Thoracic aorta (tissue), 2 donors: Measurements from ENCODE around the gene KLRC2. TPM values are rescaled to one million over a fixed set of nuclear protein-coding genes. Genes with fewer than 3 reads are reported as not detected.
"Not testable (repeated sequence)": the region's sequence is repeated elsewhere in the genome, so short reads cannot be mapped to it uniquely, and the experiment has no call there.

Experiments
- ATAC-seq: fragments of 150-250 bp; one replicate; pipeline ENCODE4 v1.8.0; 2017; ENCODE audit warnings: low read depth; ENCODE audit not compliant: insufficient number of reproducible peaks, low FRiP score
- DNase-seq: peaks from one replicate; pipeline ENCODE4 v3.0.0-alpha.2; 2020; ENCODE audit warnings: low spot score
- H3K27ac ChIP-seq, 2 donors: fragments of 200-600 bp; sonication (generic); 1 replicate in 1 of 2; 2 replicates in 1 of 2; pipeline ENCODE4 v1.5.1; 2016; ENCODE audit warnings: mild to moderate bottlenecking in 2 of 2, moderate library complexity in 2 of 2
- H3K27me3 ChIP-seq: fragments of 200-600 bp; sonication (generic); replicated peaks from 2 replicates; pipeline ENCODE4 v1.6.0; 2016; ENCODE audit warnings: mild to moderate bottlenecking; ENCODE audit not compliant: insufficient read depth
- H3K36me3 ChIP-seq: fragments of 200-600 bp; sonication (generic); one replicate; pipeline ENCODE4 v1.5.1; 2016
- H3K4me1 ChIP-seq, 2 donors: fragments of 200-600 bp; sonication (generic); 1 replicate in 1 of 2; 2 replicates in 1 of 2; pipeline versions ENCODE4 v1.5.1 to v1.6.0; 2016; ENCODE audit warnings: low read depth in 2 of 2, mild to moderate bottlenecking in 1 of 2; ENCODE audit not compliant: control insufficient read depth in 1 of 2
- H3K4me3 ChIP-seq: fragments of 200-600 bp; sonication (generic); 2 replicates; pipeline ENCODE4 v1.5.1; 2016; ENCODE audit warnings: mild to moderate bottlenecking
- H3K9me3 ChIP-seq: fragments of 200-600 bp; sonication (generic); 2 replicates; pipeline ENCODE4 v1.5.1; 2016
- CTCF ChIP-seq: fragments of 200-600 bp; sonication (generic); IDR thresholded peaks from one replicate; pipeline ENCODE4 v1.5.1; 2019; ENCODE audit warnings: antibody characterized with exemption
- total RNA-seq, 2 donors: library from RNA; depleted of rRNA; stranded (reverse); fragments of >200 nt; gene quantifications; one replicate each; pipeline versions ENCODE4 v1.1.0 to v1.2.3, GENCODE V29; 2016

The KLRC2 gene
- total RNA-seq, 2 donors from 2014 or later = not detected

- H3K4me1 ChIP-seq = no peaks in the 10 kb centered on the region
- no peak for TF ChIP-seq CTCF
- H3K9me3 ChIP-seq = peaks cover 14% of the 10 kb centered on the region
- DNase-seq (no peak), ATAC-seq (no peak)
- H3K27me3 ChIP-seq = no peaks in the 10 kb centered on the region
- no peaks in the 10 kb centered on the region for H3K36me3 ChIP-seq
- no peak overlapping the region for H3K27ac ChIP-seq
- H3K4me3 ChIP-seq = no peak overlapping the region
These were observed 20.0 kb upstream of the KLRC2 start for GRCh38 chr12:10455766-10456165.

GRCh38 chr12:10454531-10454930 lies 18.7 kb upstream of the KLRC2 start:
- Histone ChIP-seq H3K27me3 (no peaks in the 10 kb centered on the region), H3K4me3 (no peak overlapping the region), H3K4me1 (no peaks in the 10 kb centered on the region), H3K27ac (no peak overlapping the region), H3K36me3 (no peaks in the 10 kb centered on the region), H3K9me3 (peaks cover 14% of the 10 kb centered on the region)
- TF ChIP-seq CTCF = no peak
- DNase-seq (no peak), ATAC-seq (no peak)

GRCh38 chr12:10453156-10453555 lies 17.3 kb upstream of the KLRC2 start, which contains the start of gene KLRC1:
TSS of gene KLRC1 (minus strand) at chr12:10453377. CDS start at chr12:10451156, 2,221 bp downstream.
- Histone ChIP-seq H3K4me3 (no peak within 1 kb of the TSS), H3K27me3 (no peaks in the 10 kb centered on the region), H3K36me3 (no peaks in the 10 kb centered on the region), H3K9me3 (peaks cover 14% of the 10 kb centered on the region), H3K27ac (no peak within 1 kb of the TSS), H3K4me1 (no peaks in the 10 kb centered on the region)
- TF ChIP-seq CTCF = no peak
- DNase-seq (no peak), ATAC-seq (no peak)

GRCh38 chr12:10448236-10448635 lies 12.4 kb upstream of the KLRC2 start:
- H3K27ac ChIP-seq = no peak overlapping the region
- no peaks in the 10 kb centered on the region for H3K4me1 ChIP-seq
- no peaks in the 10 kb centered on the region for H3K36me3 ChIP-seq
- H3K27me3 ChIP-seq = no peaks in the 10 kb centered on the region
- no peak for TF ChIP-seq CTCF
- H3K9me3 ChIP-seq = no peaks in the 10 kb centered on the region
- DNase-seq = no peak
- no peak overlapping the region for H3K4me3 ChIP-seq
- no peak for ATAC-seq

- not testable (repeated sequence) for H3K27ac ChIP-seq, DNase-seq, H3K27me3 ChIP-seq, H3K4me3 ChIP-seq, ATAC-seq, H3K4me1 ChIP-seq, H3K36me3 ChIP-seq, H3K9me3 ChIP-seq
These were observed 10.2 kb upstream of the KLRC2 start for GRCh38 chr12:10446052-10446451.

GRCh38 chr12:10441144-10441543 lies 5.3 kb upstream of the KLRC2 start:
- H3K27ac ChIP-seq, ATAC-seq, H3K4me1 ChIP-seq, DNase-seq, H3K27me3 ChIP-seq, H3K9me3 ChIP-seq, H3K36me3 ChIP-seq, H3K4me3 ChIP-seq: not testable (repeated sequence)

- H3K27ac ChIP-seq, H3K4me1 ChIP-seq, H3K27me3 ChIP-seq, H3K36me3 ChIP-seq, H3K4me3 ChIP-seq, ATAC-seq, H3K9me3 ChIP-seq, DNase-seq: not testable (repeated sequence)
These were observed 3.9 kb upstream of the KLRC2 start for GRCh38 chr12:10439608-10440274.

GRCh38 chr12:10437601-10438000 lies 1.8 kb upstream of the KLRC2 start:
- not testable (repeated sequence) for H3K27ac ChIP-seq, H3K4me3 ChIP-seq, DNase-seq, H3K36me3 ChIP-seq, H3K4me1 ChIP-seq, H3K27me3 ChIP-seq, ATAC-seq, H3K9me3 ChIP-seq

GRCh38 chr12:10430623-10431022 lies 5.2 kb downstream of the KLRC2 start:
- H3K4me3 ChIP-seq, H3K4me1 ChIP-seq, ATAC-seq, H3K36me3 ChIP-seq, H3K27ac ChIP-seq, H3K9me3 ChIP-seq, H3K27me3 ChIP-seq, DNase-seq: not testable (repeated sequence)
